ENCODE data around the gene GPR137B.

The GPR137B gene

DNA sequence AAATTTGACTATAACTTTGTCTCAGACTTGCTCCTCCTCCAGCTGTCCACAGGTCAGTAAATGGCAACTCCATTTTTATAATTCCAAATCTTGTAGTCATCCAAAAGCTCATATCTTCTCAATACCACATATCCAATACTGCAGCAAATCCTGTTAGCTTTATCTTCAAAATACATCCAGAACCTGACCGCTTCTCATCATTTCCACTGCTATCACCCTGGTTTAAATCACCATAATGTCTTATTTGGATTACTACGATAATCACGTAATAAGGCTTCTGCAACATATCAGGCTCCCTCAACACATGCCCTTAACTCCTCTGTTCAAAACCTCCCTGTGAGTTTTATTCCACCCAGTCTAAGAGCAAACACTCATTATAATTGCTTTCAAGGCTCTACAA lies 104.9 kb downstream of the GPR137B start:
- WGBS, result 95% methylated on average over 3 of the region's 3 CpGs
- no peaks in the 10 kb centered on the region for H3K36me3 ChIP-seq (ENCODE audit: insufficient read depth, low read length)
- no peak overlapping the region for H3K9ac ChIP-seq (ENCODE audit: low read depth, low read length)
- H3K4me1 ChIP-seq (ENCODE audit: insufficient read depth, low read length), result no peaks in the 10 kb centered on the region
- no peak overlapping the region for H3K27ac ChIP-seq (ENCODE audit: low read depth, low read length)
- no peak overlapping the region for H3K4me3 ChIP-seq (ENCODE audit: low read length)
- H3K27me3 ChIP-seq (ENCODE audit: insufficient read depth, low read length), result no peaks in the 10 kb centered on the region
- no peaks in the 10 kb centered on the region for H3K9me3 ChIP-seq (ENCODE audit: insufficient read depth, low read depth, low read length)

- Histone ChIP-seq H3K9me3 (ENCODE audit: insufficient read depth, low read depth, low read length) (no peaks in the 10 kb centered on the region), H3K4me1 (ENCODE audit: insufficient read depth, low read length) (no peaks in the 10 kb centered on the region), H3K36me3 (ENCODE audit: insufficient read depth, low read length) (no peaks in the 10 kb centered on the region), H3K4me3 (ENCODE audit: low read length) (no peak overlapping the region), H3K27me3 (ENCODE audit: insufficient read depth, low read length) (no peaks in the 10 kb centered on the region), H3K9ac (ENCODE audit: low read depth, low read length) (no peak overlapping the region), H3K27ac (ENCODE audit: low read depth, low read length) (no peak overlapping the region)
- 100% methylated on average over 1 of the region's 1 CpG for WGBS
Measured at GRCh38 chr1:236251587-236251986, 109.2 kb downstream of the GPR137B start.

DNA sequence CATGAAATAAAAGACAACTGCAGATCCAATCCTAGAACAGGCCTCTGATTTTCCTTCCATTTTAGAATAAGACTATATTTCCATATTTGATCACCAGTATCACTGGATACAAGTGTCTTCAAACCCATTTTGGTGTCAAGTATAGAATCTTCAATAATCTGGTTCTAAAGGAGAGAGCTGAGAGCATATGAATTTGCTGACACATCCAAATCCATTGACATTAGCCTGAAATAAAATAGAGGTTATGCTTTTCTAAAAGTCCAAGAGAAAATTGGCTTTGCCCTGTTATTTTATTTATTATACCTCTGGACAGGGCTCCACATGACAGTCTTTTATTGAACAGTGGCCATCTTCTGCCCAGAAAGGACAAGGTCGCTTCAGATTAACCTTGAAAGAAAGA lies 110.8 kb downstream of the GPR137B start:
- no peaks in the 10 kb centered on the region for H3K4me1 ChIP-seq (ENCODE audit: insufficient read depth, low read length)
- peaks cover 8% of the 10 kb centered on the region; the same call in 1 of the 2 replicates for H3K9me3 ChIP-seq (ENCODE audit: insufficient read depth, low read depth, low read length)
- H3K9ac ChIP-seq (ENCODE audit: low read depth, low read length), result no peak overlapping the region
- 100% methylated on average over 1 of the region's 1 CpG for WGBS
- no peaks in the 10 kb centered on the region for H3K36me3 ChIP-seq (ENCODE audit: insufficient read depth, low read length)
- no peaks in the 10 kb centered on the region for H3K27me3 ChIP-seq (ENCODE audit: insufficient read depth, low read length)
- H3K27ac ChIP-seq (ENCODE audit: low read depth, low read length), result no peak overlapping the region
- no peak overlapping the region for H3K4me3 ChIP-seq (ENCODE audit: low read length)

DNA sequence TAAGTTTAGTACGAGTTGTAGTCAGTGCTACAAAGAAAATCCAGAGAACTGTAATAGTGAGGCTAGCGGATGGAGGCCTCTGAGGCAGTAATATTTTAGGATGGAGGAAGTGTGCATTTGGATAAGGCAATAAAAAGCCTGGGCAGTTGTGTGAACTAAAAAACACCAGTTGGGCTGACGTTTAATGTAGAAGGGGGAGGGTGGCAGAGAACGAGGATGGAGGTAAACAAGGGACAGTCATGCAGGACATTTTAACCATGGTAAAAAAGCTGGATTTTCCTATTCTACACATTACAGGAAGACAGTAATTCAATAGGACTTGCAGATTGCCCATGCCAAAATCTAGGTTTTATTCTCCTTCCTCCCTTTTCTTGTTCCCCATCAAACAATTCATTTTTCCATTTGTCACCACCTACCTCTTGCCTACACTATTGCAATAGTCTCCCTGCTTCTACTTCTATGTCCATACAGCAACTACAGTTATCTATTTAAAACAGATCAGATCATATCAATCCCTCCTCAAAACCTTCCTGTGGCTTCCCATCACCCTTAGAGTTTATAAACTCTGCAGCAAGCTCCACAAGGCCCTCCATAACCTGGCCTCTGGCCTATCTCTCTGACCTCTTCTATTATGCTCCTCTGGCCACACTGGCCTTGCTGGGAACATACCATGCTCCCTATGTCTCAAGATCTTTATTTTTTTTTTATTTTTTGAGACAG lies 111.7 kb downstream of the GPR137B start:
- Histone ChIP-seq H3K27ac (ENCODE audit: low read depth, low read length) (no peak overlapping the region), H3K4me1 (ENCODE audit: insufficient read depth, low read length) (no peaks in the 10 kb centered on the region), H3K9ac (ENCODE audit: low read depth, low read length) (no peak overlapping the region), H3K36me3 (ENCODE audit: insufficient read depth, low read length) (no peaks in the 10 kb centered on the region), H3K9me3 (ENCODE audit: insufficient read depth, low read depth, low read length) (peaks cover 11% of the 10 kb centered on the region; the same call in 1 of the 2 replicates), H3K4me3 (ENCODE audit: low read length) (no peak overlapping the region), H3K27me3 (ENCODE audit: insufficient read depth, low read length) (no peaks in the 10 kb centered on the region)
- 90% methylated on average over 4 of the region's 4 CpGs for WGBS

- no peak overlapping the region for H3K27ac ChIP-seq (ENCODE audit: low read depth, low read length)
- peaks cover 13% of the 10 kb centered on the region; the same call in 1 of the 2 replicates for H3K9me3 ChIP-seq (ENCODE audit: insufficient read depth, low read depth, low read length)
- no peak overlapping the region for H3K9ac ChIP-seq (ENCODE audit: low read depth, low read length)
- no peak overlapping the region for H3K4me3 ChIP-seq (ENCODE audit: low read length)
- H3K4me1 ChIP-seq (ENCODE audit: insufficient read depth, low read length), result no peaks in the 10 kb centered on the region
- H3K36me3 ChIP-seq (ENCODE audit: insufficient read depth, low read length), result no peaks in the 10 kb centered on the region
- H3K27me3 ChIP-seq (ENCODE audit: insufficient read depth, low read length), result no peaks in the 10 kb centered on the region
Measured at GRCh38 chr1:236257216-236257615, 114.9 kb downstream of the GPR137B start.

DNA sequence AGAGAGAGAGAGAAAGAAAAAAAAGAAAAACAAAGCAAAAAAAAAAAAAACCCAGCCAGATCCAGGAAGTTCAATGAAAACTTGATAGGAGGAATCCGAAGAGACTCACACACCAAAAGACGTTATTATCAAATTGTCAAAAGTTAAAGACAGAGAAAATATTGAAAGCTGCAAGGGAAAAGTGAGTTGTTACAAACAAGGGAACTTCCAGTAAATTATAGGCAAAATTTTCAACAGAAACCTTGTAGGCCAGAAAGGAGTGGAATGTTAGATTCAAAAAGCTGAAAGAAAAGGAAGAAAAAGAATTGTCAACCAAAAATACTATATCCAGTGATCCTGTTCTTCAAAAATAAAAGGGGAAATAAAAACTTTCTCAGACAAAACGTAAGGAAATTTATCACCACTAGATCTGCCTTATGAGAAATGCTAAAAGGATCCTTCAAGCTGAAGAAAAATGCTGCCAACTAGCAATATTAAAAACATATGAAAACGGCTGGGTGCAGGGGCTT lies 115.8 kb downstream of the GPR137B start:
- Histone ChIP-seq H3K9me3 (ENCODE audit: insufficient read depth, low read depth, low read length) (peaks cover 14% of the 10 kb centered on the region; the same call in 1 of the 2 replicates), H3K27ac (ENCODE audit: low read depth, low read length) (no peak overlapping the region), H3K27me3 (ENCODE audit: insufficient read depth, low read length) (no peaks in the 10 kb centered on the region), H3K9ac (ENCODE audit: low read depth, low read length) (no peak overlapping the region), H3K4me3 (ENCODE audit: low read length) (no peak overlapping the region), H3K36me3 (ENCODE audit: insufficient read depth, low read length) (no peaks in the 10 kb centered on the region), H3K4me1 (ENCODE audit: insufficient read depth, low read length) (no peaks in the 10 kb centered on the region)
- 96% methylated on average over 3 of the region's 4 CpGs for WGBS
